ENCODE measurements around the gene FBN1.

FBN1 gene

DNA sequence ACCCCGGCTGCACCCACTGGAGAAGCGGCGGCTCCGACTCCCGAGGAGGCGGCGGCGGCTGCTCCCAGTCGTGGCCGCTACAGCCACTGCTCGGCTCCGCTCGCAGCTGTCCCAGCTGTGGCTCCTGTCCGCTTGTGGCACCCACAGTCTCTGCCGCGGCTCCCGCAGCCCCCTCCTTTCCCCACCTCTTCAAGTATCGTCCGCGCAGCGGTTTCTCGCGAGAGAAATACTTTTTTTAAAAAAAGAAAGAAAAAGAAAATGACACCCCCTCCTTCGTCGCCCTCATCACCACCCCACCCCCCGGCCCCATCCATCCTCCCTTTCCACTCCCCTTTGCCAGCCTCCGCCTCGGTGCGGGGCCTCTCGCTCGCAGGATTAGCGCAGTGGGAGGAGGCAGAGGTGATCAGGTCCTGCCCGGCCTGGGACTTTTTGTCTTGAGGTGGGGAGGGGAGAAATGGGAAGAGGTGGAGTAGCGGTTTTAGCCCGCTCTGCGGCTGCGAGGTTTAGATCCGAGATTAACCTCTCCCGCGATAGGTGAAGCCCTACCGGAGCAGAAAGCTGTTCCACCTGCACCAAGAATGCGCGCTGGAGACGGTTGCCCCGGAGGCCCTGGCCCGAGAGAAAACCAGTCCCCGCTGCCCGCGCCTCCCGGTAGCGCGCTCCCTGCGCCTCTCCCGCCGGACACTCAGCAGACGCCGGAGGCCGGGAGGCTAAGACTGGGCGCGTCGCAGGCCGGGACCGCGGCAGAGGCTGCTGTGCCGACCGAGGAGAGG, at the start of gene FBN1:
FBN1 (minus strand) TSS at position 152 of the 773 bp plus-strand sequence. CDS start 940 bp downstream, outside the sequence.
- DNase-seq = peak; percentile 4

DNA sequence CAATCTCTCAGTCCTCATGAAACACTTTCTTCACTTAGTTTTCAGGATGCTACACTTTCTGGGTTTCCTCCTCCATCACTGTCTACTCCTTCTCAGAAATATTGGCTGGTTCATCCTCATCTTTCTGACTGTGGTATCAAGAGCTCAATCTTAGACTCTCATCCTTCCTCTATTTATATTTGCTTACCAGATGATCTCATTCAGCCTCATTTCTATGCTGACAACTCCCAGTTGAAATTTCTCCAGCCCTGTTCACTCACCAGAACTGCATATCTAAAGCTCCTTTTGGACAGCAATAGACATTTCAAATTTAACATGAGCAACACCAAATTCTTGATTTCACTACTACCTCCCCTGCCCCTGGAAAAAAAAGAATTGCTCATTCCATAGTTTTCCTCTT, 48.0 kb upstream of the FBN1 start:
- DNase-seq = no peak

DNA sequence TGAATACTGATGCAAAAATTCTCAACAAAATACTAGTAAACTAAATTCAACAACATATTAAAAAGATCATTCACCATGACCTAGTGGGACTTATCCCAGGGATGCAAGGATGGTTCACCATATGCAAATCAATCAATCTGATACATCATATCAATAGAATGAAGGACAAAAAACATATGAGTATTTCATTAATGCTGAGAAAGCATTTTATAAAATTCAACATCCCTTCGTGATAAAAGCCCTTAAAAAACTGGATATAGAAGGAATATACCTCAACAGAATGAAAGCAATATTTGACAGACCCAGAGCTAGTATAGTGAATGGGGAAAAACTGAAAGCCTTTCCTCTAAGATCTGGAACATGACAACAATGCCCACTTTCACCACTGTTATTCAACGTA, 43.0 kb upstream of the FBN1 start:
- no peak for DNase-seq

DNA sequence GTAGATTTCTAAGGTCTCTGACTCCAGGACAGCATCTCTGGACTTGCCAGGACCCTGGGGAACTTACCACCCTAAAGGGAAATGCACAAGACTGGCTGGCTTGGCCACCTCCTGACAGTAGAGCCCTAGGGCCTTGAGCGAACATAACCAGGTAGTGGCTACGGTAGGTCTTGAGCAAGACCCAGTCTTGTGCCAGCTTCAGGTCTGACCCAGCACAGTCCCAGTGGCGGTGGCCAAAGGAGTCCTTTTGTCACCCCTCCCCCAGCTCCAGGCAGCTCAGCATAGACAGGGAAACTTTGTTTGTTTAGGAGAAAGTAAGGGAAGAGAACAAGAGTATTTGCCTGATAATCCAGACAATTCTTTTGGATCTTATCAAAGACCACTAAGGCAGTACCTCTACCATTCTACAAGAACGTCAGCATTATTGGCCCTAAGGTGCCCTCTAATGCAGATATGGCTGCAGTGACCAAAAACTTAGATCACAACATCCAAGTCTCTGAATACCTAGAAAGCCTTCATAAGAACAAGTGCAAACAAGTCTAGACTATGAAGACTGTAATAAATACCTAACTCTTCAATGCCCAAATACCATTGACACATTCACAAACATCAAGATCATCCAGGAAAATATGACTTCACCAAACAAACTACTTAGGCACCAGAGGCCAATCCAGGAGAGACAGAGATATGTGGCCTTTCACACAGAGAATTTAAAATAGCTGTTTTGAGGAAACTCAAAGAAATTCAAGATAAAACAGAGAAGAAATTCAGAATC, 38.7 kb upstream of the FBN1 start:
- no peak for DNase-seq

GRCh38 chr15:48682942-48683651, 37.6 kb upstream of the FBN1 start:
- no peak for DNase-seq

GRCh38 chr15:48681353-48681752, 35.8 kb upstream of the FBN1 start:
- DNase-seq = no peak

DNA sequence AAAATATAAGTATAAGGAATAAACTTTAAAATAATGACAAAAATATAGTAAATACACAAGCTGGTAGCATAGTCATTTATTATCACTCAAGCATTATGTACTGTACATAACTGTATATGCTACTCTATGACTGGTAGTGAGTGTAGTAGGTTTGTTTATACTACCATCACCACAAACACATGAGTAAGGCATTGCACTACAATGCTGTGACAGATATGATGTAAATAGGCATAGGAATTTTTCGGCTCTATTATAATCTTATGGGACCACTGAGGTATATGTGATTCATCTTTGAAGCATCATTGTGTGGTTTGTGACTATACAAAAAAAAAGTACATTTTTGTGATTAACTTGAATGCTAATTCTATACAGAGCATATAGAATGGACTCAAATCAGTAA, 35.3 kb upstream of the FBN1 start:
- no peak for DNase-seq

DNA sequence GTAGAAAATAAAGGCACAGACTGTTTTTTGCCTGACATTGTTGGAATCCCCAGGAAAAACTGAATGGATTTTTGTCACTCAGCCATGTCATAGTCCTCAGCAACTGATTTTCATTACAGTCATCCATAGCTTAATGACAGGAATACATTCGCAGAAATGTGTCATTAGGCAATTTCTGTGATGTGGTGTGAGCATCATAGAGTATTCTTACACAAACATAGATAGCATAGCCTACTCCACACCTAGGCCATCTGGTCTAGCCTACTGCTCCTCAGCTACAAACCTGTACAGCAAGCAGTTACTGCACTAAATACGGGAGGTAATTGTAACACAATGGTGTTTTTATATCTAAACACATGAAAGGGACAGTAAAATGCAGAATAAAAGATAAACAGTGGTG, 34.4 kb upstream of the FBN1 start:
- DNase-seq = no peak

DNA sequence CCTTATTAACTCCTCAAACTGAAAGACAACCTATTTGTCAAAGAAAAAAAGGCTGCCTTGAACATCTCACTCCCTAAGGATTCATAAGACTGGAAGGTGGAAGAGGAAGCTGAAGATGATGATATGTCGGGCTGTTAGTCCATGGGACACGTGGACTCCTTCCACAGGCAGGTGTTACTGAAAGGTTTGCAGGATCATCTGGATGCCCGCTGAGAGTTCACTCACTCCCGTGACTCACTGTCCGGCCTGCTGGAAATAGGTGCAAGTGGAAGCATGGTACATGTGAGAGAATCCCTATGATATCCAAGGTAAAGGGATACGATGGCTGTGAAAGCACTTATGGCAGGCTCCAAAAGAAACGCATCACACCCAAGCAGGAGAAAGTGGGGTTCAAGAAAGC, 33.3 kb upstream of the FBN1 start:
- no peak for DNase-seq

- DNase-seq = no peak
These were observed 32.3 kb upstream of the FBN1 start for GRCh38 chr15:48677821-48678220.

DNA sequence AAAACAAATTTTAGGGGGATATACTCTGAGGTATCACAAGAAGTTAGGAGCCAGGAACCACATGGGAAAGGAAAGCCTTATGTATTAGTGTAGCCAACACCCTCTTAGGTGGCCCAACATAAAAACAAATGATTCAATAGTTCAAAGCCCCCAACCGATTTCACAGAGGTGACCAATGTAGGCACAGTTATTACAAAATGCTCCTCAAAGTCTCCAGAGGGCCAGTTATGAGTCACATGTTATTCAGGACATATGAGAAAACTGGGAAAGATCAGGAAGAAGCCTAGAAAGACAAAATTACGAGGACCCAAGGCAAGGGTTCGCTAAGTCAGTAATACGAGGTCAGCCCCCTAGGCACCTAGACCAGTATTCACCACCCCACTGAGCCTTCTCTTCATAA, 29.9 kb upstream of the FBN1 start:
- no peak for DNase-seq

DNA sequence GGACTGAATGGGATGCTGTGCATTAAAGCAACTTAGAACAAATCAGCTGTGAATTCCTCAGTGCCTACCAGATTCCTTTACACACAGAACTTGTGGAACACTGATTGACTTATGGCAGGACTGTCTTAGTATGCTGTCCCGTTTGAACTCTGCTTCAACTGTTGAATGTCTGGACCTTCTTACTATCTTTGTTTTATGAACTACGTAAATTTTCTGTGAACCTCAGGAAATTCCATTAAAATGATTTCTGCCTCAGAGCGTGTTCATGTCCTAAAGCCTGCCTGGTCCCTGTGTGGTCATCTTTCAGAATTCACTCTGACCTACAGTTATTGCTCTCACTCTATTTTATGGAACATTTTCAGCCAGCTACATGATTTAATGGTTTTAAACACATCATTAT, 29.4 kb upstream of the FBN1 start:
- DNase-seq = no peak

DNA sequence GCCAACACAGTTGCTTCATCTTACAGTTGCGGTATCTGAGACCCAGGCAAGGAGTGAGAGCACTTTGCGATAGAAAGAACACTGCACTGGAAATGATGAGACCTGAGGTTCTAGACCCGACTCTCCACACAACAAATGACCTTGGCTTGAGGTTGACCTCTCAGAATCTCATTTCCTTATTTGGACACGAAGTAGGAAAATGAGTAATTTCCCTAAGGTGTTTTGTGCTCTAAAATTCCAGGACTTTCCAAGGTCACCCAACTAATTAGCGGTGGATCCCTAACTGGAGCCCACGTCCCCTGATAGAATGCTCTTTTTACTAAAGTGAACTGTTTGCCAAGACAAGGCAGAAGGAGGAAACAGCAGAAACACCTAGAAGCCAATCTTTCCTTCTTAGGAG, 26.7 kb upstream of the FBN1 start:
- no peak for DNase-seq

DNA sequence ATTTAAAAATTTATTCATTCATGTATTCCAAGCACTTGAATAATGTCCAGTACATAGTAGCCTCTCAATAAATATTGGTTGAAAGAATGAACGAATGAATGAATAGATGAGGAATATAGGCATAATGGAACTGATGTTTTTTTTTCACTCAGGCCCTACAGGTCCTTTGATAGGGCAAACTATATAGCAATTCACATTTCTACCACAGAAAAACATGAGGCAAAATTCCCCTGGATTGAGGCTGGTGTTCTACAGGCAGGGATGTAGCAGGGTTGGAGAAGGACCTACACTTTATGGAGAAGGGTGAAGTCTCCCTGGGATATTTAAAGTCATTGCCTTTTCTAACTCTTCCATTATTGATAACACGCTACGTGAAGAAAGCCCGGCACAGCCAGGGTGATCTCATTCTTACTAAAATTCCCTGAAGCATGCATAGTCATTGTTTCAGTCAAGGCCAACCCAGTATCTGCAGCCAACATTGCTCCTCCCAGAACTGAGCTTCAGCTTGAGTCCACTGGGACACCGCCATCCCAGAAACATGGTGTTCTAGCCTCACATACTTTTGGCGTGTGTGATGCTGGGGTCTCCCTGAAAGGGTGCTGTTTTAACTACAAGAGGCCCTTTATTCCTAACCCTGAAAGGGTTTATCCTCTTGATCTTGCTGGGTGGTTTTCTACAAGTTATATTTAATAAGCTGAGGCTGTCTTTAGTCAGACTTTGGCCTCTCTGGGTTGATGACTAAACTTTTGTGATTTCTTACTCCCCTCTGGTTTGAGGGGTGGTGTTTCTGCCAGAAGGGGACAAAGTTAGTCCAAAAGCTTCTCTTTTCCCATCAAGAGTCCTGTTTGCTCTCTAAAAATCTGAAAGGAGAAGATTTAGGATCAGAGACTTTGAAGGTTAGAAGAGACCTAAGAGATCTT, 25.9 kb upstream of the FBN1 start:
- DNase-seq = no peak

DNA sequence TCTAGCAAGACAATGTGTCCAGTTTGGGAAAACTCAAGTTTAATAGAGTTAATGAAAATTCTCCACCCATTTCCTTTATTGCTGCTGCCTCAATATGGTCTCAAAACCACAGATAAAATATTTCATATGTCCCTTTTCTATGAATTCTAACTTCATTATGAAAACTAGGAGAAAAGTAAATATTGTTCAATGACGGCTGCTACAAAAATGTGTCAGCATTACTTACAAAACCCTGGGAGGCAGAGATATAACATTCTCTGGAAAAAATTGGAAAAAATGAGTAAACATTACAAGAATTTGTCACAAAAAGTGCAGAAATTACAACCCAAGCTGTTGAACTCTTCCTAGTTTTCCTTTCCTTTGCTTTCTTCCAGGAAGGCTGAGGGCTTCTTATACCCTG, 22.2 kb upstream of the FBN1 start:
- DNase-seq = no peak

DNA sequence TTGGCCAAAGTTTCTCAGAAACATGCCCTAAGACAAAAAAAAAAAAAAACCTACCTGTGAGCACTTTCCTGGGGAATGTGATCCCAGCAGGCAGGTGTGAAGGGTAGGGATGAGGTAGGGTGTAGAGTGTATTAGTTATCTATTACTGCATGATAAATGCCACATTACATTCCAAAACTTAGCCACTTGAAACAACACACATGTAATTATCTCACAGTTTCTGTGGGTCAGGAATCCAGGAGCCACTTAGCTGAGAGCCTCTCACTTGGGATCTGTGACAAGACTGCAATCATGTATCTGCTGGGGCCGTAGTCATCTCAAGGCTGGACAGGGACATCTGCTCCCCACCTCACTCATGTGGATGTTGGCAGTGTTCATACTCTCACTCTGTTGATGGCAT, 18.9 kb upstream of the FBN1 start:
- DNase-seq = no peak

GRCh38 chr15:48657950-48658591, 12.6 kb upstream of the FBN1 start:
- no peak for DNase-seq

DNA sequence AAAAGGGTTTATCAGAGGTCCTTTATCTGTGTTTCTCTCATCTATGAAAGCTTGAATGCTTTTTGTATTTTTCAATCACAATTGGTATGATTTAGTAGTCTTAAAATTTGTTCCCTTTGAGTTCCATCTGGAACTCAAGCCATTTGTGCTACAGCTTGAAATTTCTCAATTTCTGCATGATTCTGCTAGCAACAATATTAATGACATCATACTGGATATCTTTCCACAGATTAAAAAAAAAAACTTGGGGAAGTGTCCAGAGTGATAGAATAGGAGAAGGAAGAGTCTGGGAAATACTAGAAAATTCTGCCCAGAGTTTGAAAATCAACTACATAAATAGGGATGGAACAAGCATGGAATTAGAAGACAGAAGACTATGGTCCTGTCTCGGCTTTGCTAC, 9.3 kb upstream of the FBN1 start:
- DNase-seq = no peak

- DNase-seq = no peak
These were observed 8.6 kb upstream of the FBN1 start for GRCh38 chr15:48653913-48654670.

GRCh38 chr15:48653216-48653615, 7.7 kb upstream of the FBN1 start:
- DNase-seq = no peak

GRCh38 chr15:48652510-48653076, 7.1 kb upstream of the FBN1 start:
- no peak for DNase-seq
